ENCODE data around the gene BEND5. TPM values are rescaled to one million over a fixed set of nuclear protein-coding genes. Genes with fewer than 3 reads are reported as not detected.

The BEND5 gene
- total RNA-seq, 1 donor from 2014 or later, result 15.9 TPM

- H3K36me3 Mint-ChIP-seq, result peaks cover 9% of the 10 kb centered on the region
Observed at GRCh38 chr1:48728584-48728983, 48.1 kb downstream of the BEND5 start.

GRCh38 chr1:48726557-48727215 is 50.0 kb downstream of the BEND5 start:
- Mint-ChIP-seq H3K9me3 (no peaks in the 10 kb centered on the region), H3K36me3 (peaks cover 9% of the 10 kb centered on the region), H3K27ac (no peak overlapping the region), H3K4me3 (no peak overlapping the region), H3K27me3 (ENCODE audit: insufficient read depth, low read depth) (no peaks in the 10 kb centered on the region), H3K4me1 (no peaks in the 10 kb centered on the region)
- DNase-seq (ENCODE audit: low spot score), result no peak
- no peaks in the 10 kb centered on the region for H3K4me1 ChIP-seq
- no peaks in the 10 kb centered on the region for H3K9me3 ChIP-seq (ENCODE audit: low read depth)
- no peak overlapping the region for H3K4me3 ChIP-seq
- no peaks in the 10 kb centered on the region for H3K27me3 ChIP-seq
- H3F3A ChIP-seq (ENCODE audit: low read depth), result no peaks in the 10 kb centered on the region
- H4K20me1 ChIP-seq (ENCODE audit: low read depth), result peaks cover 6% of the 10 kb centered on the region
- TF ChIP-seq EZH2phosphoT487 (IDR thresholded peaks at IDR 0.05), result no peak
- no peak for TF ChIP-seq EZH2 (IDR thresholded peaks at IDR 0.05)
- TF ChIP-seq CTCF (IDR thresholded peaks at IDR 0.05), result no peak
- no peak overlapping the region for H3K9ac ChIP-seq
- H3K4me2 ChIP-seq, result no peak overlapping the region
- no peaks in the 10 kb centered on the region for H3K36me3 ChIP-seq
- no peak overlapping the region for H2AFZ ChIP-seq (replicated peaks)
- H3K27ac ChIP-seq, result no peak overlapping the region
- H3K79me2 ChIP-seq (ENCODE audit: low read depth), result no peaks in the 10 kb centered on the region

More at GRCh38 chr1:48728584-48728983, 48.1 kb downstream of the BEND5 start:
- Histone ChIP-seq H3K36me3 (no peaks in the 10 kb centered on the region), H3K4me1 (no peaks in the 10 kb centered on the region), H3K4me3 (no peak overlapping the region), H3K9me3 (ENCODE audit: low read depth) (no peaks in the 10 kb centered on the region), H3K79me2 (ENCODE audit: low read depth) (no peaks in the 10 kb centered on the region), H3K9ac (no peak overlapping the region), H3K27me3 (no peaks in the 10 kb centered on the region), H4K20me1 (ENCODE audit: low read depth) (peaks cover 12% of the 10 kb centered on the region), H3K4me2 (no peak overlapping the region), H3K27ac (no peak overlapping the region), H2AFZ (replicated peaks) (no peak overlapping the region), H3F3A (ENCODE audit: low read depth) (no peaks in the 10 kb centered on the region)
- DNase-seq (ENCODE audit: low spot score), result no peak
- no peaks in the 10 kb centered on the region for H3K9me3 Mint-ChIP-seq
- no peaks in the 10 kb centered on the region for H3K4me1 Mint-ChIP-seq
- no peak overlapping the region for H3K27ac Mint-ChIP-seq
- no peak overlapping the region for H3K4me3 Mint-ChIP-seq
- TF ChIP-seq EZH2 (IDR thresholded peaks at IDR 0.05) (no peak), CTCF (IDR thresholded peaks at IDR 0.05) (no peak), EZH2phosphoT487 (IDR thresholded peaks at IDR 0.05) (no peak)
- H3K27me3 Mint-ChIP-seq (ENCODE audit: insufficient read depth, low read depth), result no peaks in the 10 kb centered on the region

GRCh38 chr1:48726139-48726538 is 50.6 kb downstream of the BEND5 start:
- Histone ChIP-seq H2AFZ (replicated peaks) (no peak overlapping the region), H3K79me2 (ENCODE audit: low read depth) (no peaks in the 10 kb centered on the region), H3F3A (ENCODE audit: low read depth) (no peaks in the 10 kb centered on the region), H3K4me3 (no peak overlapping the region), H3K4me1 (no peaks in the 10 kb centered on the region), H3K4me2 (no peak overlapping the region), H4K20me1 (ENCODE audit: low read depth) (peaks cover 5% of the 10 kb centered on the region), H3K9ac (no peak overlapping the region), H3K27ac (no peak overlapping the region), H3K36me3 (no peaks in the 10 kb centered on the region), H3K27me3 (no peaks in the 10 kb centered on the region), H3K9me3 (ENCODE audit: low read depth) (no peaks in the 10 kb centered on the region)
- no peak for DNase-seq (ENCODE audit: low spot score)
- Mint-ChIP-seq H3K36me3 (peaks cover 9% of the 10 kb centered on the region), H3K4me3 (no peak overlapping the region), H3K9me3 (no peaks in the 10 kb centered on the region), H3K4me1 (no peaks in the 10 kb centered on the region), H3K27me3 (ENCODE audit: insufficient read depth, low read depth) (no peaks in the 10 kb centered on the region), H3K27ac (no peak overlapping the region)
- no peak for TF ChIP-seq EZH2 (IDR thresholded peaks at IDR 0.05)
- no peak for TF ChIP-seq CTCF (IDR thresholded peaks at IDR 0.05)
- no peak for TF ChIP-seq EZH2phosphoT487 (IDR thresholded peaks at IDR 0.05)
